H1 (cell line): Measurements from ENCODE around the gene DEPP1. TPM values are rescaled to one million over a fixed set of nuclear protein-coding genes. Genes with fewer than 3 reads are reported as not detected.

Experiments used
- CTCF ChIA-PET: fragments of 300-600 bp; sonication (Branson Sonifier 250); formaldehyde crosslinking; loops from one replicate; lab custom pipeline; 2021; ENCODE audit not compliant: partially characterized antibody; lab: Charles Lee
- POLR2A ChIA-PET: fragments of 300-600 bp; sonication (Branson Sonifier 250); formaldehyde crosslinking; loops from one replicate; lab custom pipeline; 2021; ENCODE audit warnings: inconsistent platforms; ENCODE audit not compliant: partially characterized antibody; lab: Charles Lee
- DNase-seq, 2 experiments: peaks; one replicate each; pipeline versions ENCODE4 v3.0.0 to v3.0.0-alpha.2; 2010 to 2022; ENCODE audit warnings: low spot score in 2 of 2, low read depth in 1 of 2, mixed read lengths in 1 of 2
- FAIRE-seq: peaks from 2 replicates; lab custom pipeline; 2011; peaks lifted over from hg19 to GRCh38; lab: Jason Lieb, UNC
- H2AFZ ChIP-seq: 2 replicates; pipeline ENCODE4 v1.8.1; 2012; ENCODE audit warnings: low read length, inconsistent platforms
- H2AK5ac ChIP-seq: 2 replicates; pipeline ENCODE4 v1.6.1; 2013; ENCODE audit warnings: low read depth, low read length
- H2BK120ac ChIP-seq: replicated peaks from 2 replicates; pipeline ENCODE3; 2013; ENCODE audit warnings: low read depth, low read length, inconsistent platforms
- H2BK12ac ChIP-seq: 2 replicates; pipeline ENCODE4 v1.6.1; 2013; ENCODE audit warnings: low read depth, low read length
- H2BK15ac ChIP-seq: 2 replicates; pipeline ENCODE4 v1.6.1; 2013; ENCODE audit warnings: low read length
- H2BK20ac ChIP-seq: 2 replicates; pipeline ENCODE4 v1.6.1; 2013; ENCODE audit warnings: low read length
- H2BK5ac ChIP-seq: 2 replicates; pipeline ENCODE4 v1.6.1; 2013; ENCODE audit warnings: low read depth, low read length
- H3K14ac ChIP-seq: 2 replicates; pipeline ENCODE4 v1.6.1; 2013; ENCODE audit warnings: inconsistent platforms; ENCODE audit not compliant: insufficient read length
- H3K18ac ChIP-seq: 2 replicates; pipeline ENCODE4 v1.6.1; 2013; ENCODE audit warnings: low read length; ENCODE audit errors: extremely low read depth
- H3K23ac ChIP-seq: 2 replicates; pipeline ENCODE4 v1.6.1; 2013; ENCODE audit warnings: inconsistent platforms; ENCODE audit not compliant: insufficient read length
- H3K23me2 ChIP-seq: 2 replicates; pipeline ENCODE4 v1.6.1; 2013; ENCODE audit warnings: low read depth, low read length
- H3K27ac ChIP-seq: 2 replicates; pipeline ENCODE4 v1.6.1; 2011; ENCODE audit warnings: low read depth, low read length, inconsistent platforms
- H3K27me3 ChIP-seq, 4 experiments: replicated peaks in 1 of 4; 1 replicate in 1 of 4; 2 replicates in 3 of 4; pipeline versions ENCODE4 v1.6.1 to v1.8.1; 2011 to 2013; ENCODE audit warnings: low read length in 3 of 4, mild to moderate bottlenecking in 3 of 4, inconsistent platforms in 2 of 4, mixed read lengths in 2 of 4, moderate library complexity in 1 of 4; ENCODE audit not compliant: control insufficient read depth in 3 of 4, insufficient read depth in 3 of 4; ENCODE audit errors: extremely low read depth in 1 of 4
- H3K36me3 ChIP-seq, 4 experiments: 2 replicates each; pipeline versions ENCODE4 v1.6.1 to v1.8.1; 2011 to 2013; ENCODE audit warnings: mild to moderate bottlenecking in 4 of 4, low read length in 3 of 4, moderate library complexity in 2 of 4, control low read depth in 1 of 4, inconsistent platforms in 1 of 4; ENCODE audit not compliant: insufficient read depth in 4 of 4, control insufficient read depth in 2 of 4
- H3K4ac ChIP-seq: replicated peaks from 2 replicates; pipeline ENCODE3; 2013; ENCODE audit warnings: low read length, low read depth, mixed read lengths, inconsistent platforms; ENCODE audit not compliant: insufficient read length
- H3K4me1 ChIP-seq, 4 experiments: replicated peaks in 1 of 4; 1 replicate in 1 of 4; 2 replicates in 3 of 4; pipeline versions ENCODE4 v1.6.1 to v1.8.1; 2011 to 2013; ENCODE audit warnings: low read length in 3 of 4, inconsistent platforms in 2 of 4, mixed read lengths in 1 of 4; ENCODE audit not compliant: insufficient read depth in 4 of 4, control insufficient read depth in 3 of 4
- H3K4me2 ChIP-seq, 2 experiments: 2 replicates each; pipeline versions ENCODE4 v1.6.1 to v1.8.1; 2011 to 2013; ENCODE audit warnings: low read depth in 2 of 2, low read length in 2 of 2, control low read depth in 1 of 2, inconsistent platforms in 1 of 2, mild to moderate bottlenecking in 1 of 2; ENCODE audit not compliant: insufficient read depth in 1 of 2
- H3K4me3 ChIP-seq, 4 experiments: fragments of 200-600, 300-600 bp in 1 of 4; sonication (generic), shearing (Covaris generic), sonication (Bioruptor Twin) in 1 of 4; 2 replicates each; pipeline versions ENCODE4 v1.5.1 to v1.8.1; 2011 to 2016; ENCODE audit warnings: low read length in 4 of 4, low read depth in 3 of 4, control low read depth in 2 of 4, inconsistent platforms in 2 of 4, mild to moderate bottlenecking in 2 of 4, mixed read lengths in 1 of 4, moderate library complexity in 1 of 4; ENCODE audit not compliant: insufficient read depth in 2 of 4; ENCODE audit errors: extremely low read depth in 1 of 4
- H3K56ac ChIP-seq: replicated peaks from 2 replicates; pipeline ENCODE3; 2013; ENCODE audit warnings: low read depth, mild to moderate bottlenecking, mixed read lengths, low read length, inconsistent platforms; ENCODE audit not compliant: insufficient read length
- H3K79me1 ChIP-seq: 2 replicates; pipeline ENCODE4 v1.6.1; 2013; ENCODE audit warnings: low read depth, low read length, control low read depth
- H3K79me2 ChIP-seq, 2 experiments: 2 replicates each; pipeline versions ENCODE4 v1.6.1 to v1.8.1; 2012 to 2013; ENCODE audit warnings: low read length in 2 of 2, mild to moderate bottlenecking in 2 of 2, inconsistent platforms in 1 of 2; ENCODE audit not compliant: insufficient read depth in 2 of 2, control insufficient read depth in 1 of 2
- H3K9ac ChIP-seq, 4 experiments: replicated peaks in 1 of 4; 1 replicate in 1 of 4; 2 replicates in 3 of 4; pipeline versions ENCODE4 v1.6.1 to v1.8.1; 2011 to 2013; ENCODE audit warnings: low read depth in 3 of 4, low read length in 3 of 4, control low read depth in 2 of 4, mild to moderate bottlenecking in 2 of 4, moderate library complexity in 2 of 4, inconsistent platforms in 1 of 4; ENCODE audit errors: extremely low read depth in 1 of 4
- H3K9me3 ChIP-seq, 2 experiments: 2 replicates each; pipeline versions ENCODE4 v1.6.1 to v1.8.1; 2012 to 2013; ENCODE audit warnings: mild to moderate bottlenecking in 2 of 2, moderate library complexity in 2 of 2, control low read depth in 1 of 2, inconsistent platforms in 1 of 2, low read depth in 1 of 2, low read length in 1 of 2, mixed read lengths in 1 of 2; ENCODE audit not compliant: insufficient read depth in 2 of 2
- H4K20me1 ChIP-seq, 2 experiments: replicated peaks in 1 of 2; 2 replicates each; pipeline versions ENCODE3 to v1.8.1; 2011 to 2013; ENCODE audit warnings: inconsistent platforms in 2 of 2, low read length in 2 of 2, mild to moderate bottlenecking in 1 of 2; ENCODE audit not compliant: insufficient read depth in 2 of 2, control insufficient read depth in 1 of 2
- H4K5ac ChIP-seq: 2 replicates; pipeline ENCODE4 v1.6.1; 2013; ENCODE audit warnings: low read length, low read depth, mixed read lengths, inconsistent platforms; ENCODE audit not compliant: insufficient read length
- H4K8ac ChIP-seq: 2 replicates; pipeline ENCODE4 v1.8.0; 2013; ENCODE audit warnings: mild to moderate bottlenecking, moderate library complexity, low read length, inconsistent platforms; ENCODE audit not compliant: insufficient read depth; ENCODE audit errors: extremely low read depth
- H4K91ac ChIP-seq: replicated peaks from 2 replicates; pipeline ENCODE3; 2013; ENCODE audit warnings: low read length, mixed read lengths, inconsistent platforms; ENCODE audit not compliant: insufficient read length
- CTCF ChIP-seq, 3 experiments: IDR thresholded peaks; 1 replicate in 2 of 3; 2 replicates in 1 of 3; pipeline versions ENCODE4 v1.5.1 to v1.6.1; 2011; ENCODE audit warnings: low read length in 3 of 3, mild to moderate bottlenecking in 3 of 3, inconsistent platforms in 2 of 3, low read depth in 1 of 3, moderate library complexity in 1 of 3; ENCODE audit not compliant: insufficient read depth in 1 of 3; ENCODE audit errors: control extremely low read depth in 1 of 3
- SIN3A ChIP-seq, 2 experiments: IDR thresholded peaks in 1 of 2; conservative IDR thresholded peaks in 1 of 2; 2 replicates each; pipeline ENCODE4 v1.6.1; 2011 to 2012; ENCODE audit warnings: low read length in 2 of 2, improper control_type of control experiment in 1 of 2, low read depth in 1 of 2, mild to moderate bottlenecking in 1 of 2
- WGBS, 2 experiments: shearing (Covaris generic) in 1 of 2; methylation state at CpG; one replicate each; pipeline versions ENCODE4 v1.1.6 to v1.1.7; 2013 to 2015; ENCODE audit warnings: low lambda C conversion rate in 2 of 2, mixed read lengths in 2 of 2, inconsistent platforms in 1 of 2, low coverage in 1 of 2, missing lambda C conversion rate in 1 of 2; ENCODE audit not compliant: insufficient replicate concordance in 2 of 2, insufficient coverage in 1 of 2, insufficient read length in 1 of 2; ENCODE audit errors: extremely low coverage in 1 of 2, missing lambda C conversion rate in 1 of 2; 5-methylcytosine and 5-hydroxymethylcytosine counted together
- polyA plus RNA-seq, 7 experiments: library from polyadenylated mRNA; depleted of rRNA in 3 of 7; stranded (reverse) in 5 of 7; unstranded in 2 of 7; fragments of >200 nt in 5 of 7; fragments of 200-250 nt in 2 of 7; gene quantifications; 1 replicate in 5 of 7; 2 replicates in 1 of 7; 4 replicates in 1 of 7; pipeline versions ENCODE4 v1.2.1 to v1.2.3, GENCODE V29; 2011 to 2013; ENCODE audit warnings: missing spikeins in 2 of 7, mixed read lengths in 2 of 7
- total RNA-seq: library from RNA; stranded (reverse); fragmentation: NEBNext Ultra II Directional; extraction: Animal tissue kit (Norgen Biotek cat#: 25700); gene quantifications from 2 replicates; pipeline ENCODE4 v1.2.1, GENCODE V29; 2021

Gene DEPP1
- total and polyA plus RNA-seq, 2 of the 8 experiments (the other 6 are each of a cell fraction or from before 2014, with no cell fraction given), result 0.67 to 4.5 TPM

- no peak for DNase-seq
- H3K79me1 ChIP-seq, result peaks cover 5% of the 10 kb centered on the region; the same call in 1 of the 2 replicates
Measured at GRCh38 chr10:44970812-44971395, 7.7 kb downstream of the DEPP1 start.

More at GRCh38 chr10:44970812-44971395, 7.7 kb downstream of the DEPP1 start:
- Histone ChIP-seq H3K4me1 (peaks cover 12 to 28% (median 22%) of the 10 kb centered on the region in 4 experiments), H3K4me2 (no peak overlapping the region), H2BK120ac (no peak overlapping the region), H3K27ac (no peak overlapping the region), H2BK12ac (no peak overlapping the region), H3K14ac (no peak overlapping the region), H3K36me3 (peaks cover 0 to 6% (median 0%) of the 10 kb centered on the region in 4 experiments; a peak in 3 of 8 replicates), H2BK15ac (no peak overlapping the region), H3K23me2 (peaks cover 14% of the 10 kb centered on the region; the same call in 1 of the 2 replicates), H3K27me3 (no peaks in the 10 kb centered on the region; a peak in 1 of 7 replicates), H4K8ac (no peak overlapping the region), H3K23ac (no peak overlapping the region), H4K91ac (no peak overlapping the region), H3K79me2 (no peaks in the 10 kb centered on the region), H4K20me1 (peaks cover 0 to 2% of the 10 kb centered on the region in 2 experiments), H3K9me3 (no peaks in the 10 kb centered on the region), H4K5ac (no peak overlapping the region), H2BK5ac (no peak overlapping the region), H3K4ac (no peak overlapping the region), H3K18ac (no peak overlapping the region), H2BK20ac (no peak overlapping the region), H2AFZ (no peak overlapping the region), H3K9ac (no peak overlapping the region), H3K56ac (no peak overlapping the region), H2AK5ac (no peak overlapping the region), H3K4me3 (no peak overlapping the region)
- TF ChIP-seq SIN3A (conservative IDR thresholded peaks at IDR 0.05 in 1 of 2, IDR thresholded peaks at IDR 0.05 in 1 of 2; ENCODE audit: low read depth in 1 of 2, low read length in 2 of 2) (no peak), CTCF (IDR thresholded peaks at IDR 0.05; ENCODE audit: control extremely low read depth in 1 of 3, insufficient read depth in 1 of 3, low read depth in 1 of 3, low read length in 3 of 3) (no peak)
- ChIA-PET CTCF (interaction anchor here (10.7 to 11.2 kb wide), 3 partner anchors 20 to 35 kb away, joined by 84 to 143 read pairs (median 119); no protein-coding TSS in a partner anchor), POLR2A (no interaction called here)
- no peak for FAIRE-seq
- 91% methylated on average over 8 of the region's 8 CpGs; no CpG with 5 or more reads in 1 of the 2 experiments for WGBS, 2 experiments
